DND-41 (cell line): ENCODE results near the gene POLE2.

Source experiments
- CTCF ChIP-seq: IDR thresholded peaks from 2 replicates; pipeline ENCODE4 v1.5.1; 2012; ENCODE audit warnings: borderline replicate concordance, low read length, moderate library complexity, mild to moderate bottlenecking; ENCODE audit not compliant: poor library complexity, severe bottlenecking; ENCODE audit errors: extremely low read depth
- EZH2 ChIP-seq: IDR thresholded peaks from 3 replicates; pipeline ENCODE4 v1.6.1; 2012; ENCODE audit warnings: borderline replicate concordance, low read depth, mild to moderate bottlenecking, moderate library complexity, low read length, inconsistent platforms; ENCODE audit not compliant: severe bottlenecking

DNA sequence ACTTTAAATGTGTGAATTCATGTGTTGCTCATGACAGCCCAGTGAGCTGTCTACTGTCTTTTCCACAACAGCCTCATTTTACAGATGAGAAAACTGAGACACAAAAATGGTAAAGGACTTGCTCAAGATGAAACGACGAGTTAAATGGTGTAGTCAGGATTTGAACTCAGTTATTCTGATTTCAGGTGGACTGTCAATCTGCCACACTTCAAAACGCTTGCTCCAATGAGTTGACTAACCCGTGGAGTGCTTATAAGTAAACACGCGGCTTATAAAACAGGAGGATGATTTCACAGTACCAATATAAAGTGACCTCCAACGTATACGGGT is 652 bp upstream of the POLE2 start:
- TF ChIP-seq CTCF = no peak
- no peak for TF ChIP-seq EZH2
